GM18868 (cell line): ENCODE results near the gene NF2.

Experiments used
- ATAC-seq: cut with Tn5 transposase; IDR thresholded peaks from one replicate; pipeline ENCODE4 v1.9.1; 2021; ENCODE audit warnings: mild to moderate bottlenecking, moderate library complexity; ENCODE audit not compliant: unreplicated experiment

NF2 gene

DNA sequence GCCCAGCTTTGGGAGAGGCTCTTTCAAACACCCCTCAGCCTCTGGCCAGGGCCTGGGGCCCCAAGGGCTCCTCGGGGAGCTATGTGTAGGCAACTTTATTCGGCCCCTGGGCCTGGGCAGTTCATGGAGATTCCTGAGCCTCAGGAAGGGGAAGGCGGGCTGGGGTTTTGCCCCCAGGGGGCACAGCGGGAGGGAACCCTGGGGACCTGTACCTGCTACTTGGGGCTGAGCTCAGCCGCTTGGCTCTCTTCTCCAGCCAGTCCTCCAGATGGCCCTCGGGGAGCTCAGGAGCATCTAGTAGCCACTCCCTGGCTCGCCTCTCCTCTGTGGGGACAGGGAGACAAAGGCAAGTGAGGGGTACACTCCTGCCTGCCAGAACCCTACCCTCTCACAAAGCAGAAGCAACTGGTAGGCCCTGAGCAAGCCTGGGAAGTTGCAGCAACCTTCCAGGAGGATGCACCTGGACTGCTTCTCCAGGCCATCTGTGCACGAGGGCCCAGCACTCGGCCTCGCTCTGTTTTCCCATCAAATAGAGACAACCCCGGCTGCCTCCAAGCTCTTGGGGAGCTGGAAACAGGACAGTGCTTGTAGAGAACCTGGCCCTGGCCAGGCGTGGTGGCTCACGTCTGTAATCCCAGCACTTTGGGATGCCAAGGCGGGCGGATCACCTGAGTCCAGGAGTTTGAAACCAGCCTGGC, 134.8 kb downstream of the NF2 start:
- no peak for ATAC-seq

DNA sequence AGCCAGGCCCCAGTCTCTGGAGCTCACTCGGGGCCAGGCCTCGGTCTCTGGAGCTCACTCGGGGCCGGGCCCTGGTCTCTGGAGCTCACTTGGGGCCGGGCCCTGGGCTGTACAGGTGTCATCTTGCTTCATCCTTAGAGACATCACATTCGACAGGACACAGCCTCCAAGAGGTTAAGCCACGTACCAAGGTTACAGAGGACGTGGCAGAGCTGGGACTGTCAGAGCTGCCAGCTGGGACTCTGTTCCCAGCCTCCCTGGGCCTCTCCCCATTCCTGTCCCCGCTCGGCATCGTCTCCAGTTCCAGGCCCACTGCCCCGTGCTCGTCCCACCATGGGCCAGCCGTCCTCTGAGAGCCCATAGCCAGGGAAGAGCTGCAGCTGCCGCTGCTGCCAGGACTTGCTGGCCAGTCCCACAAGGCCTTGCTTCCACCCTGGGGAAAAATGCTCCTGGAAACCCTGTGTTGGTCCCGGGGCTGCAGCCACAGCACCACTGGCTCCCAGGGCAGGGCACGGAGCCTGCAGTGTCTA, 136.0 kb downstream of the NF2 start:
- ATAC-seq = no peak

DNA sequence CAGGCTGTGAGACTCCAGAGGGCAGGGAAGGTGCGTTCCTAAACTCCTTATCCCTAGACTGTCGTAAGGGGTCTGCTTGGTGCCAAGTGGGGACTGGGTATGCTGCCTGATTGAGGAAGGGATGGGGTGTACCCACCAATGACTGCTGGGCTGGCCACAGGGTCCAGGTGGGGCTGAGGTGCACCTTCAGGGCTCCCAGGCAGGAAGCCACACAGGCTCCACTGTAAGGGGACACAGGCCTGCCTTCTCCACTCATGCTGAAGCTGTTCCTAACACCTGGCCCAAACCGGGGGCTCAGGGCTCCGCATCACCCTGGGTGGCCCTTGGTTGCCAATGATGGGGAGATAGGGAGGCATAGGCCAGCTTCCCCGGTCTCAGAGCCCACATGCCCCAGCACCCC, 136.8 kb downstream of the NF2 start:
- no peak for ATAC-seq

DNA sequence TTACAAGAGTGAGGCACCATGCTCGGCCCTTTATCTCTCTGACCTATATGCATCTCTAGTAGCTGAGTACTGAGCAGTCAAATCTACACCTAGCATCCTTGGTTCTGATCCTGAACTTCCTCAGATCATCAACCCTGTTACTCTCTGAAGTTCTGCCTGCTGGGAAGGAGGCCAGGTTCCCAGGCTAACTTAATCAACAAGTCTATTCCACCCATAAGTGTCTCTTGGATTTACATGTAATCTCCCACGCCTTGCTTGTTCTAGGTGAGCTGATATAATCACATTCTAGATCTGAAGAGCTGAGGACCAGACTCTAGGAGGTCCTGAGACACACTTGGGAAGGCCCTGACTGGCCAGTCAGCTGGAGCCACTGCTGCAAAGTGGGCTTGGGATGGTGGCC, 138.5 kb downstream of the NF2 start:
- ATAC-seq = no peak

DNA sequence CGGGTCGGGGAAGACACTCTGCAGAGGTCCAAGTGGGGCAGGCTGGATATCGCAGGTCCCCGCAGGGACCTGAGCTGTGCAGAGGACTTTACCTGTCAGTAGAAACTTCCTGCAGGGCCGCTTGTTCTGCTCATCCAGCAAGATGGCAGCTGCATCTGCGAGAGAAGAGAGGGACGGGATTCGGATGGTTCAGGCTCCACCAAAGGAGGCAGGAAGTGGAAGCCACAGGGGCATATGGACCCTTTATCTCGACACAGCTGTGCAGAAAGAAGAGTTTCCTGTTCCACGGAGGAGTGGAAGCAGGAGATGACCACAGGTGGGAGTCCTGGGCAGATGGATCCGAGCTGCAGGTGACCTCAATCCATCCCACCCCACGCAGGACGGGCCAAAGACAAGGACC, 138.9 kb downstream of the NF2 start:
- ATAC-seq = no peak

DNA sequence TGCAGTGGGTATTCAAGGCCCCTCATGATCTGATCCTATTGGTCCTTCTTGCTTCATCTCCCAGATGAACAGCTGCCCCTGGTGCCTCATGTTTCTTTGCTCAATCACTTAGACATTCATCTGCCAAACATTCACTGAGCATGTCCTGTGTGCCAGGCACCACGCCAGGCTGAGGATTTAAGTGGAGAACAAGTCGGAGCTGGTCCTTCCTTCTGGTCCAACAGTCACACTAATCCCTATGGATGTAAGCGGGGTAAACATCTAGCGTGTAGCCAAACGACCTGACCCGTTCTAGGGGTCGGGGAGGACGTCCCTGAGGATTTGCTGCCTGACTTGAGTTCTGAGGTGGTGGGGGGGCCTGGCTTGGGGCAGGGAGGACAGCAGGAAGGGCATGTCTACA, 141.5 kb downstream of the NF2 start:
- ATAC-seq = no peak

DNA sequence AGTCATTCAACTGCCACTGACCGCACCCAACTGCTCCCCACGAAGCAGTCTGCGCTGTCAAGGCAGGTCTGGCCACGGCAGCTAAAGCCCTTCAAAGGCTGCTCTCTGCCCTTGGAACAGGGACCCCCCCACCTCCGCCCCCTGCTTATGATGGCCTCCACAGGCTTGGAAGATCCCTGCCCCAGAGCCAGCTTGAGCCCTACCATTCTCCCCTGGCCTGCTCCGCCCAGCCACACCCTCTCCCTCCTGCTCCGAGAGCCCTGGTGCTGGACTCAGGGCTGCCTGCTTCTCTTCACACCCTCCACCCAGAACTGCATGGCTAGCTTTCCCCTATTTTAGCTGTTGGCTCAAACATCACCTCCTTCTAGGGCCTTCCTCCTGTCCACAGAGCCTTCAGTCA, 144.4 kb downstream of the NF2 start:
- ATAC-seq = no peak
